Stimulated activated naive CD4-positive, alpha-beta T cell (primary cell): ENCODE data around the gene KBTBD13.

Source experiments
- DNase-seq, 6 experiments: peaks; one replicate each; lab custom pipeline; 2025; lab: John Stamatoyannopoulos, UW

The KBTBD13 gene

GRCh38 chr15:65115086-65115485 lies 38.5 kb downstream of the KBTBD13 start, which contains the start of gene UBAP1L:
TSS of gene UBAP1L (minus strand) at chr15:65115200. CDS start at chr15:65106215, 8,985 bp downstream.
- DNase-seq = no peak

- no peak for DNase-seq
These were observed 39.0 kb downstream of the KBTBD13 start for GRCh38 chr15:65115542-65115941.
